NOMO-1 (cell line): Measurements from ENCODE around the gene MICAL2.
A peak's percentile ranks its signal among the peaks of the same experiment; 100 is the strongest.

Experiments used
- DNase-seq, 2 experiments: peaks; one replicate each; lab custom pipeline; 2025; ENCODE audit not compliant: unreplicated experiment in 2 of 2; lab: John Stamatoyannopoulos, UW

MICAL2 gene

GRCh38 chr11:12183827-12184620 is 73.6 kb downstream of the MICAL2 start:
- DNase-seq: no peak

DNA sequence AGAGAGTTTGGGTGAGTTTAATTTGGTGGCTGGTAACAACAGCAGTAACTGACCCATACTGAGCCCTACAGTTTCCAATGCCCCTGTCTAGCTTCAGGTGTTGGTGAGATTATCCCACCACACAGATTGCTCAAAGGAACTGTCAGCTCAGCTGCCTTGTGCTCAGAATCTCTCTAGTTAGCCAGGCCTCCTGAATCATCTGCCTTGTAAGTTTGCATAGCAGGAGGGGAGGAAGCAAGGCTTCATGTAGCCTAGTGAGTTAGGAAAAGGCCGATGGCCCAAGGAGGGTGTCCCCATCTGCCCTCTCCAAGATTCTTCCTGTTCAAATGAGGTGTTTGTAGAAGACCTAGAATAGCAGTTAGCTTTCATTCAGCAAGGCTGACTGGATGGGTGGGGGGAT is 74.3 kb downstream of the MICAL2 start:
- DNase-seq: no peak

GRCh38 chr11:12185106-12185690 is 74.8 kb downstream of the MICAL2 start:
- DNase-seq: no peak

DNA sequence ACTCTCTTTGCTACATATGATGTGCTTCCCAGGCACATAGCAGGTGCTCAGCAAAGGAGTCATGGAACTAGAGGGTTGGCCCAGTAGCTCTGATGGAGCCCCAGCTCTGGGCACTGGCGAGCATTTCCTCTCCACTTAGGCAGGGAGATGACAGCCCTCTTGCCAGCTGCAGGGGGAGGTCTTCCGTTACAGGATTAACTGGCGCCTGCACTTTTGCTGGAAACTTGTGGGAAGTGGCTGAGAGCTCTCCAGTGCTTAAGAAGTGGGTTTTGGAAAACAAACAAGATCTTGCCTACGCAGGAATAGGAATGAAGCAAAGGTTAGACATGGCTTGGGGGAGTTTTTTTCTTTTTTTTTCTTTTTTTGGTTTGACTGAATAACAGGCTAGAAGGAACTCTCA is 75.5 kb downstream of the MICAL2 start:
- no peak for DNase-seq

DNA sequence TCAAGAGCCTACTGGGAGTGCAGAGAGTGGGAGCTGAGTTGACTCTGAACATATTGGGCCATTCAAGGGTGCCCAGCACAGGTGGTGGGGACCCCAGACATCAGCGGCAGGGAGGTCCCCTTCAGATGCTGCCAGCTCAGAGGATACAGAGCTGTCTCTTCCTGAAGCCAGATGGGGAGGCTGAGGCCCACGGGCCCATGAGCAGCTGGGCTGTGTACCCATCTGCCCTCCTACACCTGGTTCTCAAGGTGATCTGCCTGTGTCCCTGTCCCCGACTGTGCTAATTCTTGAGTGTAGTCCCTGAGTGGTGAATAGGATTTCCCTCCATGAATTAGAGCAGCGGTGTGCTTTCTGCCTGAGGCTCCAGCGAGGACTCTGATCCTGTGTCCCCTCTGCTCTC is 76.3 kb downstream of the MICAL2 start:
- no peak for DNase-seq

DNA sequence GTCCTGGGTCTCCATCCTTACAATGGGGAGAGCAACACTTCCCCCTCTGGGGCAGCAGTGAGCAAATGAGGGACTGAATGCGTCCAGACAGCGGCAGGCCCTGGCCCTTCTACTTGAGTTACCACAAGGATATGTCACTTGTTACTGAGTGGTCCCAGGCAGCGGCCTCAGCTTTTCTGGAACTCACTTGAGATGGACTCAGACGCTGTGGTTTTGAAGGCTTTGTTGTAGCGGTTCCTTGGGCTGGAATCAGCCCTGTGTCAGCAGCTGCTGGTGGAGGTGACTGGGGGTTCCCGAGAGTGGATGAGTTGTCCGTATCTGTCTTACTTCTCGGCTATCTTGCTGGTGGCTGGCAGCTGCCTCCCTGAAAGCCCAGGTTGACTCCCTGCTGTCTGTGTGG is 77.0 kb downstream of the MICAL2 start:
- DNase-seq: no peak

DNA sequence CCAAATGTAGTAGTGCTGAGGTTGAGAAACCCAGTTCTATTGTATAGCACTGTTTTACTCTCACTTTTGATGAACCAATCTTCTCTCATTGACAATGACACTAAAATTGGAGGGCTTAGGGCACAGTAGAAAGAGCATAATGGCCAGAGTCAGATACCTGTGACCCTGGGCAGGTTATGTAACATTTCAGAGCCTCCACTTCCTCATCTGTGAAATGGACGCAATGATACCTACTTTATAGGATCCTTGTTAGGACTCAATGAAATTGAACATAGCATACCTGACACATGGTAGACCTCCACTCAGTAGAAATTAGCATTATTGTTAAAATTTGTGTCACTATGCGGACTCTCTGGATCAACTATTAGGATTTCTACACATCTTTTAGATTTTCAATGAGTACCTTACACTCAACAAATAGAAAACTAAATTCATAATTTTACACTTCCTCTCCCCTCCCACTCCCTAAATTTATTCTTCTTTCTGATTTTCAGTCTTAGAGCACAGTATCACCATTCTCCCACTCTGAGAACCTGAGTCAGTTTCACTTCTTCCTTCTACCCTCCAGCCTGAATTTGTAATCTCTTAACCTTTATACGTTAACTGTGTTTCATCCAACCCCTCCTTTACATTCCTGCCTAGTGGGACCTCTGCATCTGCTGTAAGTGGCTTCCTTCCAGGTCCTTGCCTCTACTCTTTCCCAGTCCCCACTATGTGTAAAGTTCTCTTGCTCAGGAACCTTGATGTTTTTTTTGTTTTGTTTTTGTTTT is 78.3 kb downstream of the MICAL2 start:
- DNase-seq: peak; percentile 45 to 71

DNA sequence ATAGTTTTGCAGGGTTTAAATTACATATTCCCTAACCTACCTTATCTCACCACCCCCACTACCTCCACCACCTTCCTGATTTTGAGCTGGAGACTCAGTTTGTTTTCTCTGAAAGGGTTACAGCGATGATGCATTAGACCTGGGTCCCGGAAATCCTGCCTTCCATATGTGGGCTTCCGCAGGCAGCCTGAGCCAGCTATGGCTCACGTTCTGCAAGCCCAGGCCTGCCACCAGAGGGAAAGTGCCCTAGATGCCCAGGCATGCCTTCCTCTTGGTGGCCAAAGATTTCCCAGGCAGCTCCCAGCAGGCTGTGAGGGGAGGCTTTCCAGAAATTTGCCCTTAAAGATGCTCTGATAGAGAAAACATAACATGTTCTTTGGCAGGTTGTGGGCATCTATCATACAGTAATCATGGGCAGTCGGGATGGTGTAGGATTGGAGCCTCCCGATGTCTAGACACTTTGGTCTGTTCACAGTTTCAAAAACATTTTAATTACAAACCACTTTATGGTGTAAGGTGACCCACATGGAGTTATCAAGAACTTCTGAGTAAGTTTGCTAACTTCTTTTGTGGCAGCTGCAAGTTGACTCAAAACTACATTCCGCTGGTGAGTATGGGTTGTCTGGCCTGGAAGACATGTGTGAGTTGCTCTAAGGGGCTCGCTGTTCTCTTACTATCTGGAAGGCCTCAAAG is 79.3 kb downstream of the MICAL2 start:
- DNase-seq: no peak

DNA sequence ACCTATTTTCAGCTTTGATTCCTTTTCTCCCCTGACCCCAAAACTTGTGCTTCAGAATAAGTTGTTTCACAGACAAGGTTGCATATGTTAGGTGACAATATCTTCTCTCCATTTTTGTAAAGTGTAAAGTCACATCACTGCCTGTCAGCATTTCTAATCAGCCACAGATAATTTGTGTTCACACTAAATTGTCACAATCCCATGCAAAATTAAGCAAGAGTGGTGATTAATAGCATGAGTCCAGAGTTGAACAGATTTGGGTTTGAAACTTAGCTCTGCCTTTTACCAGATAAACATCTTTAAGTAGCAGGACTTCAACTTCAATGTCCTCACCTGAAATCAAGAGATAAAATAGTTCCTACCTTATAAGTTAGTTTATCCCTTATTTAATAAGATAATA is 80.1 kb downstream of the MICAL2 start:
- DNase-seq: no peak

GRCh38 chr11:12192794-12193514 is 82.6 kb downstream of the MICAL2 start:
- peak in 1 of 2 experiments; percentile 4 for DNase-seq

GRCh38 chr11:12193515-12194336 is 83.3 kb downstream of the MICAL2 start:
- no peak for DNase-seq

DNA sequence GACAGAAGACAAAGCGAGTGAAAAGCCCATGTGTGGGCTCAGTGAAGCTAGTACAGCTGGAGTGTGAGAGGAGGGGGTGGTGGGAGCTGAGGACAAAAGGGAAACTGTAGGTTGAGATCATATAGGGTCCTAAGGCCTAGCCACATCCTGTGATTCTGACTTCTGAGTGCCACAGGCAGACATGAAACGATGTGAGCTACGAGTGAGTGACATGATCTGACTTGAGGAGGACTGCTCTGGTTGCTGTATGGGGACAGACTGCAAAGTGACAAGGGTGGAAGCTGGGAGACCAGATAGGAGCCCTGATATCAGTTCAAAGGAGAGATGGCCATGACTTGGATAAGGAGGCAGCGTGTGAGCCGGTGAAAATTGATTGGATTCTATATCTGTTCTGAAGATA is 85.4 kb downstream of the MICAL2 start:
- no peak for DNase-seq

- no peak for DNase-seq
Observed at GRCh38 chr11:12196308-12196707, 85.9 kb downstream of the MICAL2 start.

DNA sequence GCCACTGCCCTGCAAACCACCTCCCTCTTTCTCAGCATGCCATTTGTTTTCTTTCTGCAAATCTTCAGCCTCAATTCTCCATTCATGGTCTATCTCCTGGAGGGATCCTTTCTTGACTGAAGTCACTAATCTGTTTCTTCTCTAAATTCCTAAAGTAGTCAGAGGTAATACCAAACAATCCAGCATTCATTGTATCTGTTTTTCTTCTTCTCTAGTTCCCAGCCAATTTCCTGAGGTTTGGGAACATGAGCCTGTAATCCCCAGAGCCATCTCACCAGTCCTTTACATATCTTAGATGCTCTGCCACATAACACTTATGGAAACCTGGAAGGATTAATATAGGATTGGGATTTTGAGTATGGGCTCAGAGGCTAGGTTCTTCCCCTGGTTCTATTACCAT is 86.5 kb downstream of the MICAL2 start:
- no peak for DNase-seq

- no peak for DNase-seq
Observed at GRCh38 chr11:12198251-12199222, 88.1 kb downstream of the MICAL2 start.

DNA sequence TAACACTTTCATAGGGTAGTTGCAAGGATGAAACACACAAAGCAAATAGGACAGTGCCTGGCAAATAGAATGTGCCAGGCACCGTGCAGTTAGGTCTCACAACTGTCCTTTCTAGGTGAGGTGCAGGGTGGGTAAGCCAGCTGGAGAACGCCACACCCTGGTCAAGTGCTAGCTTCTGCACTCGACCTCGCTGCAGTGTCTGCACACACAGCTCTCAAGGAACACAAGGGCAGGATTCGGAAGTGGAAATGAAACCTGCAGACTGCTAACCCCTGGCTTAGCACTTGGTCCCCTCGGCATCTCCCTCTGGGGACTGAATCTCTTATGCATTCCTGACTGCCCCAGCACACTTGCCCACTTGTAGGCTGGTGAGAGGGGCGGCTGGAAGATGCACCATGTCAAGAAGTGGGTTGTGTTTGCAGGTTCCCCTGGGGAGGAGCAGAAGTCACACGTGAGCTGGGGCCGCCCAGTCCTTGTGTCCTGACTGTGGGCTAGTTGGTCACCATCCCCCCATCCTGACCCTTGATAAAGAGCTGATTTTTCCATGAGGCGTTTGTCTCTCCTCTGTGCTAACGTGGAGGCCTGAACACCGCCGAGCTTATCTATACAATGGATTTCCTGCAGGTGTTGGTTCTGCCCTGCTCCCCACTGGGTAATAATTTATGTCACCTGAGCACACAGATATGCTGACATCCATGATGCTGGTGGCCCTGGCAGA is 89.0 kb downstream of the MICAL2 start:
- peak in 1 of 2 experiments; percentile 37 for DNase-seq

DNA sequence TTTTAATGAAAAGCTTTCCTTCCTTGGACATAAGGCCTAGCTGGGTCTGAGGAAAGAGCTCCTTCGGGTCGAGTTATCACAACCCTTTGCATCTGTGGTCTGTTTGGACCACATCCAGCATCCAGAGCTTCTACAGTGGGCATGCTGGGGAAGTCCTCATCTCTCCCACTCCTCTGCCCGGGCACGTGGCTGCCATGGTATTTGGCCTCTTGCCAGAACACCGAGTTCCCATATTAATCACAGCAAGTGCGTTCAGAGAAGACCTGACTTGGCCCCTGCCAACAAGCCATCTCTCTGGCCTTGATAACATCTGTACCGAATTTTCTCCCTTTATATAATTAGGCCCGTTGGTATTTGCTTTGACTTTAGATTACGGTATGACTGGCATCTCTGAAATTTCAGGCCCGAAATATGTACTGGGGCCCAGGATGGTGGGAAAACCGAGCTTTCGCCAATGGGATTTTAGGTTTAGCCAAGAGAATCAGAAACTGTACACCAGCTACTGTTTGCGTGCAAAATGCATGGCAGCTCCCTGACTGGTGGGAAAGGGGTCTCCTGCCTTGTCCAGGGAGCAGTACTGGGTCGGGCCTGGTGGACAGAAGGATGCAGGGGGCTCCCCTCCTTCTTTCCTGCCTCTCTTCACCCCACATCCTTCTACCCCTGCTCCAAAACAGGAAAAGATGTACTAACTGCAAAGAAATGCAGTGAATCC is 90.0 kb downstream of the MICAL2 start:
- DNase-seq: no peak
